GM18505 (cell line): ENCODE data around the gene RAB11FIP4.
"Not testable (repeated sequence)": the region's sequence is repeated elsewhere in the genome, so short reads cannot be mapped to it uniquely, and the experiment has no call there.

Experiments
- ATAC-seq: cut with Tn5 transposase; IDR thresholded peaks from one replicate; pipeline ENCODE4 v1.9.1; 2021; ENCODE audit not compliant: unreplicated experiment
- POLR2A ChIP-seq: IDR thresholded peaks from 4 replicates; pipeline ENCODE4 v1.6.1; 2011; ENCODE audit warnings: borderline replicate concordance; ENCODE audit not compliant: insufficient read depth, insufficient read length; ENCODE audit errors: extremely low read depth

The RAB11FIP4 gene

GRCh38 chr17:31439716-31440115 is 48.2 kb downstream of the RAB11FIP4 start:
- no peak for TF ChIP-seq POLR2A
- ATAC-seq, result no peak

- no peak for TF ChIP-seq POLR2A
- ATAC-seq, result no peak
Observed at GRCh38 chr17:31442276-31442675, 50.8 kb downstream of the RAB11FIP4 start.

- ATAC-seq, result not testable (repeated sequence)
Observed at GRCh38 chr17:31442856-31443255, 51.4 kb downstream of the RAB11FIP4 start.

GRCh38 chr17:31443386-31443785 is 51.9 kb downstream of the RAB11FIP4 start:
- no peak for TF ChIP-seq POLR2A

GRCh38 chr17:31444026-31444425 is 52.6 kb downstream of the RAB11FIP4 start:
- ATAC-seq, result no peak
- TF ChIP-seq POLR2A, result no peak

More at GRCh38 chr17:31443386-31443785, 51.9 kb downstream of the RAB11FIP4 start:
- ATAC-seq, result no peak

GRCh38 chr17:31446195-31446967 is 54.9 kb downstream of the RAB11FIP4 start:
- no peak for ATAC-seq
- TF ChIP-seq POLR2A, result no peak

- ATAC-seq, result no peak
- no peak for TF ChIP-seq POLR2A
Observed at GRCh38 chr17:31448467-31449077, 57.1 kb downstream of the RAB11FIP4 start.

- no peak for ATAC-seq
- TF ChIP-seq POLR2A, result no peak
Observed at GRCh38 chr17:31449111-31449510, 57.6 kb downstream of the RAB11FIP4 start.

- no peak for ATAC-seq
- TF ChIP-seq POLR2A, result no peak
Observed at GRCh38 chr17:31449746-31450145, 58.3 kb downstream of the RAB11FIP4 start.

- ATAC-seq, result no peak
- TF ChIP-seq POLR2A, result no peak
Observed at GRCh38 chr17:31452101-31452500, 60.6 kb downstream of the RAB11FIP4 start.

GRCh38 chr17:31452561-31453110 is 61.2 kb downstream of the RAB11FIP4 start:
- no peak for TF ChIP-seq POLR2A
- no peak for ATAC-seq

GRCh38 chr17:31453896-31454295 is 62.4 kb downstream of the RAB11FIP4 start:
- no peak for TF ChIP-seq POLR2A
- ATAC-seq, result no peak

- no peak for TF ChIP-seq POLR2A
- ATAC-seq, result no peak
Observed at GRCh38 chr17:31456814-31457213, 65.3 kb downstream of the RAB11FIP4 start.

GRCh38 chr17:31457391-31458234 is 66.1 kb downstream of the RAB11FIP4 start:
- TF ChIP-seq POLR2A, result no peak
- ATAC-seq, result no peak

- TF ChIP-seq POLR2A, result no peak
- ATAC-seq, result no peak
Observed at GRCh38 chr17:31458829-31459228, 67.4 kb downstream of the RAB11FIP4 start.
